SU-DHL-6 (cell line): ENCODE measurements around the gene SAMD11.

Experiments used
- CTCF ChIP-seq: fragments of 200-600 bp; sonication (generic); IDR thresholded peaks from one replicate; pipeline ENCODE4 v1.5.1; 2017; ENCODE audit warnings: antibody characterized with exemption, mild to moderate bottlenecking, low read length, moderate library complexity; ENCODE audit not compliant: insufficient read depth, poor library complexity, severe bottlenecking
- EZH2phosphoT487 ChIP-seq: fragments of 200-600 bp; sonication (generic), shearing (Covaris generic); conservative IDR thresholded peaks from 2 replicates; pipeline ENCODE4 v1.6.1; 2018; ENCODE audit warnings: mild to moderate bottlenecking, antibody characterized with exemption, low read length, moderate library complexity, mixed read lengths

GRCh38 chr1:886760-887159 lies 37.0 kb upstream of the SAMD11 start:
- TF ChIP-seq EZH2phosphoT487: no peak
- TF ChIP-seq CTCF: no peak
